H9 (cell line): ENCODE results near the gene ALOX12B. TPM values are rescaled to one million over a fixed set of nuclear protein-coding genes. Genes with fewer than 3 reads are reported as not detected.

ENCODE experiments used
- DNase-seq: peaks from one replicate; pipeline ENCODE4 v3.0.0-alpha.2; 2017
- H2AFZ ChIP-seq: one replicate; pipeline ENCODE4 v1.6.1; 2013; ENCODE audit warnings: mild to moderate bottlenecking, low read length, control low read depth, moderate library complexity
- H2AK5ac ChIP-seq: 2 replicates; pipeline ENCODE4 v1.6.1; 2013; ENCODE audit warnings: low read length, control low read depth, mixed read lengths; ENCODE audit not compliant: insufficient read length
- H2BK120ac ChIP-seq: one replicate; pipeline ENCODE4 v1.6.1; 2013; ENCODE audit warnings: low read depth, mild to moderate bottlenecking, low read length, control low read depth, inconsistent platforms; ENCODE audit not compliant: poor library complexity, severe bottlenecking
- H2BK12ac ChIP-seq: 2 replicates; pipeline ENCODE4 v1.6.1; 2013; ENCODE audit warnings: low read length, control low read depth, mixed read lengths, low read depth; ENCODE audit not compliant: insufficient read length
- H2BK15ac ChIP-seq: 2 replicates; pipeline ENCODE4 v1.6.1; 2013; ENCODE audit warnings: low read depth, low read length, control low read depth
- H2BK20ac ChIP-seq: one replicate; pipeline ENCODE4 v1.6.1; 2013; ENCODE audit warnings: low read depth, mild to moderate bottlenecking, low read length, control low read depth, inconsistent platforms; ENCODE audit not compliant: poor library complexity, severe bottlenecking
- H2BK5ac ChIP-seq: 2 replicates; pipeline ENCODE4 v1.6.1; 2013; ENCODE audit warnings: low read length, control low read depth, mixed read lengths; ENCODE audit not compliant: insufficient read length
- H3K14ac ChIP-seq: 2 replicates; pipeline ENCODE4 v1.6.1; 2013; ENCODE audit warnings: low read length, control low read depth; ENCODE audit not compliant: insufficient read depth
- H3K18ac ChIP-seq: 2 replicates; pipeline ENCODE4 v1.6.1; 2013; ENCODE audit warnings: low read depth, mild to moderate bottlenecking, mixed read lengths, low read length, control low read depth; ENCODE audit not compliant: insufficient read length
- H3K23ac ChIP-seq: 2 replicates; pipeline ENCODE4 v1.6.1; 2013; ENCODE audit warnings: low read length, control low read depth, mixed read lengths, low read depth; ENCODE audit not compliant: insufficient read length
- H3K23me2 ChIP-seq: 2 replicates; pipeline ENCODE4 v1.6.1; 2013; ENCODE audit warnings: low read depth, mild to moderate bottlenecking, mixed read lengths, low read length, control low read depth; ENCODE audit not compliant: insufficient read length, poor library complexity, severe bottlenecking
- H3K27ac ChIP-seq: 2 replicates; pipeline ENCODE4 v1.5.1; 2013; ENCODE audit warnings: low read length, control low read depth, mixed read lengths, low read depth; ENCODE audit not compliant: insufficient read length
- H3K27me3 ChIP-seq: 2 replicates; pipeline ENCODE4 v1.6.1; 2013; ENCODE audit warnings: low read length, control low read depth, inconsistent platforms; ENCODE audit not compliant: insufficient read depth
- H3K4ac ChIP-seq: 2 replicates; pipeline ENCODE4 v1.6.1; 2013; ENCODE audit warnings: low read depth, mild to moderate bottlenecking, control low read depth, inconsistent platforms, low read length, moderate library complexity
- H3K4me1 ChIP-seq: 2 replicates; pipeline ENCODE4 v1.6.1; 2013; ENCODE audit warnings: low read length, control low read depth, inconsistent platforms; ENCODE audit not compliant: insufficient read depth
- H3K4me2 ChIP-seq: 2 replicates; pipeline ENCODE4 v1.6.1; 2013; ENCODE audit warnings: low read length, control low read depth, mixed read lengths; ENCODE audit not compliant: insufficient read length, insufficient read depth
- H3K56ac ChIP-seq: 2 replicates; pipeline ENCODE4 v1.6.1; 2013; ENCODE audit warnings: low read depth, mild to moderate bottlenecking, mixed read lengths, low read length, control low read depth; ENCODE audit not compliant: insufficient read length
- H3K79me1 ChIP-seq: 2 replicates; pipeline ENCODE4 v1.6.1; 2013; ENCODE audit warnings: low read depth, mild to moderate bottlenecking, moderate library complexity, low read length, control low read depth, inconsistent platforms; ENCODE audit not compliant: insufficient read depth, poor library complexity, severe bottlenecking
- H3K79me2 ChIP-seq: 2 replicates; pipeline ENCODE4 v1.6.1; 2013; ENCODE audit warnings: low read length, control low read depth, inconsistent platforms; ENCODE audit not compliant: insufficient read depth
- H3K9ac ChIP-seq: 2 replicates; pipeline ENCODE4 v1.6.1; 2013; ENCODE audit warnings: low read length, control low read depth, mixed read lengths; ENCODE audit not compliant: insufficient read length; ENCODE audit errors: extremely low read depth
- H3K9me3 ChIP-seq: one replicate; pipeline ENCODE4 v1.6.1; 2013; ENCODE audit warnings: low read depth, low read length, inconsistent platforms; ENCODE audit not compliant: control insufficient read depth
- H3T11ph ChIP-seq: one replicate; pipeline ENCODE4 v1.6.1; 2013; ENCODE audit warnings: mild to moderate bottlenecking, low read length, control low read depth, inconsistent platforms
- H4K20me1 ChIP-seq: one replicate; pipeline ENCODE4 v1.6.1; 2013; ENCODE audit not compliant: control insufficient read depth, insufficient read length, insufficient read depth
- H4K5ac ChIP-seq: 2 replicates; pipeline ENCODE4 v1.6.1; 2013; ENCODE audit warnings: low read depth, mild to moderate bottlenecking, mixed read lengths, low read length, control low read depth; ENCODE audit not compliant: insufficient read length
- H4K8ac ChIP-seq: replicated peaks from 2 replicates; pipeline ENCODE4 v1.6.1; 2013; ENCODE audit warnings: low read length, control low read depth, mixed read lengths, low read depth; ENCODE audit not compliant: insufficient read length
- H4K91ac ChIP-seq: 2 replicates; pipeline ENCODE4 v1.6.1; 2013; ENCODE audit warnings: low read depth, mild to moderate bottlenecking, moderate library complexity, mixed read lengths, low read length, control low read depth; ENCODE audit not compliant: insufficient read length
- H3K27ac Mint-ChIP-seq, 3 experiments: 2 replicates in 2 of 3; 3 replicates in 1 of 3; pipeline ENCODE4 v1.8.0; 2020 to 2021; ENCODE audit warnings: mixed read lengths in 3 of 3, mild to moderate bottlenecking in 1 of 3, moderate library complexity in 1 of 3
- H3K27me3 Mint-ChIP-seq: 2 replicates; pipeline ENCODE4 v1.8.0; 2021; ENCODE audit warnings: low read depth, mild to moderate bottlenecking, moderate library complexity, mixed read lengths
- H3K36me3 Mint-ChIP-seq, 3 experiments: 2 replicates in 2 of 3; 3 replicates in 1 of 3; pipeline ENCODE4 v1.8.0; 2020 to 2021; ENCODE audit warnings: low read depth in 3 of 3, mixed read lengths in 3 of 3; ENCODE audit not compliant: insufficient read depth in 1 of 3
- H3K4me1 Mint-ChIP-seq, 2 experiments: 2 replicates each; pipeline ENCODE4 v1.8.0; 2020; ENCODE audit warnings: mixed read lengths in 2 of 2
- H3K4me3 Mint-ChIP-seq, 2 experiments: 2 replicates in 1 of 2; 3 replicates in 1 of 2; pipeline ENCODE4 v1.8.0; 2020 to 2021; ENCODE audit warnings: mild to moderate bottlenecking in 2 of 2, mixed read lengths in 2 of 2, moderate library complexity in 1 of 2
- H3K9me3 Mint-ChIP-seq, 2 experiments: 2 replicates in 1 of 2; 3 replicates in 1 of 2; pipeline ENCODE4 v1.8.0; 2020; ENCODE audit warnings: mild to moderate bottlenecking in 2 of 2, mixed read lengths in 2 of 2, moderate library complexity in 1 of 2
- CTCF ChIP-seq: fragments of 200-600 bp; sonication (generic); conservative IDR thresholded peaks from 3 replicates; pipeline ENCODE4 v1.8.0; 2021; ENCODE audit warnings: antibody characterized with exemption, mild to moderate bottlenecking
- WGBS: extraction: QIAGEN DNeasy Blood & Tissue Kit; methylation state at CpG from one replicate; pipeline ENCODE4 v1.1.7; 2013; ENCODE audit warnings: missing lambda C conversion rate, low lambda C conversion rate, mixed read lengths; ENCODE audit not compliant: insufficient read length; ENCODE audit errors: extremely low coverage; 5-methylcytosine and 5-hydroxymethylcytosine counted together
- total RNA-seq: library from RNA; stranded (reverse); gene quantifications from 2 replicates; pipeline ENCODE4 v1.2.1, GENCODE V29; 2021

ALOX12B gene
- total RNA-seq, 1 experiment from 2014 or later = 1.2 TPM

GRCh38 chr17:8048236-8048635 is 39.3 kb downstream of the ALOX12B start:
- Histone ChIP-seq H2AFZ (no peak overlapping the region), H3K56ac (no peak overlapping the region), H2BK5ac (no peak overlapping the region), H3K18ac (no peak overlapping the region), H3K23me2 (no peaks in the 10 kb centered on the region), H2BK12ac (no peak overlapping the region), H2BK120ac (no peak overlapping the region), H4K8ac (no peak overlapping the region), H4K20me1 (no peaks in the 10 kb centered on the region), H3K9me3 (no peaks in the 10 kb centered on the region), H3K9ac (no peak overlapping the region), H3K4me1 (no peaks in the 10 kb centered on the region), H3K79me2 (no peaks in the 10 kb centered on the region), H3T11ph (no peak overlapping the region), H3K4ac (no peak overlapping the region), H2BK20ac (no peak overlapping the region), H3K23ac (no peak overlapping the region), H3K27ac (no peak overlapping the region), H2AK5ac (no peak overlapping the region), H4K5ac (no peak overlapping the region), H4K91ac (no peak overlapping the region), H3K27me3 (no peaks in the 10 kb centered on the region), H3K79me1 (no peaks in the 10 kb centered on the region), H3K4me2 (no peak overlapping the region), H2BK15ac (no peak overlapping the region), H3K14ac (no peak overlapping the region)
- TF ChIP-seq CTCF = no peak
- Mint-ChIP-seq H3K36me3 (no peaks in the 10 kb centered on the region), H3K4me1 (peaks cover 0 to 5% of the 10 kb centered on the region in 2 experiments; a peak in 3 of 4 replicates), H3K27ac (no peak overlapping the region; a peak in 2 of 7 replicates), H3K9me3 (no peaks in the 10 kb centered on the region; a peak in 1 of 5 replicates), H3K27me3 (peaks cover 39% of the 10 kb centered on the region), H3K4me3 (no peak overlapping the region)
- no peak for DNase-seq
- no CpG with 5 or more reads among the region's 12 CpGs for WGBS
